HT-29 (cell line): ENCODE measurements around the gene ROR2. TPM values are rescaled to one million over a fixed set of nuclear protein-coding genes. Genes with fewer than 3 reads are reported as not detected.

Source experiments
- DNase-seq: peaks from one replicate; pipeline ENCODE4 v3.0.0-alpha.2; 2015; ENCODE audit warnings: low spot score
- total RNA-seq: library from RNA; depleted of rRNA; stranded (reverse); fragments of >200 nt; shearing (Covaris generic); gene quantifications from 2 replicates; pipeline ENCODE4 v1.2.3, GENCODE V29; 2014

The ROR2 gene
- total RNA-seq, 1 experiment from 2014 or later: not detected

DNA sequence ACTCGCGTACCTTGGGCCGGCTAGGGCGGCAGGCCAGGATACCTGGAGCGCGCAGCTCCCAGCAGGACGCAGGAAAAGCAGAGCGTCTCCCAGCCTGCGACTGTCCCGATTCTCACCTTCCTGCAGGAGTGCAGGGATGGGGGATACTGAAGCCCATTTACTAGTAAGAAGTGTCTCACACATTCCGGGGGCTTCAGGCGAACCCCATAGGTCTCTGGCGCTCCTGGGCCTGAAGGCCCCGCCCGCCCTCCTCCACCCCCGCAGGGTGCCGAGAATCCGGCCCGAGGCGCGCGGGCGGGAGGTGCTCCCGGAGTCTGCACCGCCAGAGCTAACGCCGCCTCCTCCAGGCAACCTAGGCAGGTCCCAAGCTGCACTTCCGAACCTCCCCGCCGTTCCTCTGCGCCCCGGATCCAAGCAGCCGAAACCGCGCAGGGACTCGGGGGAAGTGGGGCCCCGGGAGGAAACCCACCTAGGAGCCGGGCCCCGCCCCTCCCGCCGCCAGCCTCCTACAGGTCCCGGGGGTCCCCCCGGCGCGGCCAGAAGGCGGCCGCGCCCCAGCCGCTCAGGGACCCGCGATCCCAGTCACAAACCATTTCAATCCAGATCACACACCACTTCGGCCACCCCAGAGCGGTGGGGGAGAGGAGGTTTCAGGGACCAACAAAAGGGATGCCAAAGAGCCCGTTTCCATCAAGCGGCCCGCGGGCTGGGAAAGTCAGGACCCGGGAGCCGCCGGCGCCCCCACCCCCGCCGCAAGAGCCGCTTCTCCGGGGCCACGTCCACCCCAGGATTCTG is 1.2 kb downstream of the ROR2 start:
- DNase-seq: no peak

DNA sequence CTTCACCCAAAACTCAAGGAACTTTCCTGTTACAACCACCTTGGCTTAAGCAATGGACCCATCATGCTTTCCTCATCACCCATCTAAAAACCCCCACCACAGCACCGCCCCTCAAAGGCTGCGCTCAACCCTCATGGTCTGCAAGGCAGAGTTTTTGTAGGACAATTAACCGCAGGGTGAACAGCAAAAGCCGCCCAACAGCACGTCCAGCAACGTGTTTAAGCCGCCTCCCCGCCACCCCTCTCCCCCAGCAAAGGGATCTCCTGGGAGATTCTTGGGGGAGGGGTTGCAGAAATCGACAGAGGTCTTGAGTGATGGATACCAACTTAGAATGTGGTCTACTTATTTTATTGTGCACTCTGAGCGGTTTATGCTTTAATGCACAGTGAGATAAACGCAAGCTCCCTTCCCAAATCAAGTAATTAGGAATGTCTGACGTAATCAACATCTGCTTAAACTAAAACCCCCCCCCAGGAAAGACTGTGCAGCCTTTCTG is 1.9 kb downstream of the ROR2 start:
- no peak for DNase-seq

DNA sequence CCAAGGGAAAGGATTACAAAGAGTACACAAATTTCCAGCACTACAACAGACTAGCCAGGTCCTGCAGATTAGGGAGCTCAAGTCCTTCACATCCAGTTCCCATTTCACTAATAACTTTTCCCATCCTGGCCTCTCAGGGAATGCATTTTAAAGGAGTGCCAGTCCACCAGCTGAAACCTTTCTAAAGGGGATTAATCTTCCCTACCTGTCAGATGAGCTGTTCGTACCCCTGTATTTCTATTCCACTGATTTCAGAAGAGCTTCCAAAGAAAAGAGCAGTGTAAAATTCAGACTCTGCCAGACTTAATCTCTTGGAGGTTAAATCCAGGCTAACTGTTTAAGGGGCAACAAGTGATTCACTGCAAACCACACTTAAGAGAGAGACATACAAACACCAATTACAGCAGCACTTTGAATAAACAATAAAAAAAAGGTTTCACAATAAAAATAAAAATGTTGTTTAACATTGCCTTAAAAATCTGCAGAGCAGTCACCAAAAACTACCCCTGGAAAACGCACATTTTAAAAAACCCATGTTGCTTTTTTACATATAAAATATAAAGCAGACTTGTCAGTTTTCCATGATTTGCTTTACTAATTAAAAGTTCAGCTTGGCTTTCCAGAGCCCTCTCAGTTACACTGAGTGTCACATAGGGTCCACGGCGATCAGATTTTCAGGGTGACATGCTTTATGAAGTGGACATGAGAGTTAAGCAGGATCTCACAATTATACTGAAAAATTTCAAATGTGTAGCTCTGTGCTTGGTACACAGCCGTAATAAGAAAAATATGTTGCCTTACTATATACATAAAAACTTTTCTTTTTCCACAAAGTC is 3.2 kb downstream of the ROR2 start:
- DNase-seq: no peak

DNA sequence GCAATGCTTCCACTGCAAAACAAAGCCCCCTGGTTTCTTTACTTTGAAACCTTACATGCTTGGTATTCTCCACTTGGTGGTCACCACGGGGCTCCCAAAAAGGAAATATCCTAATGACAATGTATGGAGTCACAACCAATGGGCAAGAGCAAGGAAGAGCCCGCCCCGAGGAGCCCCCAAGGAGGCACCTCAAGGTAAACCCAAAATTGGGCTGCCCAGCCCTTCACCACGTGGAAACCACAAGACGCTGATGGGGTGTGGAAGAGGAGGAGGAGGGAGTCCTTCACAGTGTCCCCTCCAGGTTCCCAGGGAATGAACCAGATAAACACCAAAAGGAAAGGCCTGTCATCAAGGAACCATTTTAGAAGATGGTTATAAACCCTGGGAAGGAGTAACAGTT is 3.8 kb downstream of the ROR2 start:
- DNase-seq: no peak

DNA sequence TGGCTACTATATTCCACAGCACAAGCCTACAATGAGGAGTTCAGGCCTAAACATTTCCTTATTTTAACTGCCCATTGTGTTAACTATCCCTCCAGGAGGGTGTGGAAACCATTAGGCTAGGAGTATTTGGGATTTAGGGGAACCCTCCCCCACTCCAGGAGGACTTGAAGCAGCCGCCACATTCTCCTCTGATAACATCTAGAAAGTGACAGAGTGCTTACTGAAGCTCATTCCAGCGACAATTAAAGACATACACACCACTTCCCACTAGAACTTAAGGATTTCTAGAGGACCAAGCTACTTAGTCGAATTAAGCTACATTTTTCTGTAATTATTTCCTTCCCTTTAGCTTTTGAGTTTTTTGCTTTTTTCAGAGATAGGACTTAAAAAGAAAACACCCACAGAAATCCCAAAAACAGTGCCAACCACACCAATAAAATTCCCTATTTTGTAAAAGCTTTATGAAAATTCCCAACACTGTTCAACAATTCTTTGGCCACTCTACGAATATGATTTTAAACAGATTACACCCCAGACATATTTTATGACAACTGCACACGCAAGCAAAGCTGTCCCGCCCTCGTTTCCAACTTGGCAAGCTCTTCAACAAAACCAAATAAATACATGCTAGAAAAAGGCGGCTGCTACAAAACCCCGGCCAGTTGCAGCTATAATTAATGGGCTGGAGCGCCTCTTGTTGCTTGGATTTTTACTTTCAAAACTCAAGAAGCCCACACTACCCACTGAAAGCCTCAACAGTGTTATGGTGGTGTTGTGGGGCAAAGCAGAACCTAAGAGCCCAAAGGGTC is 4.5 kb downstream of the ROR2 start:
- no peak for DNase-seq

DNA sequence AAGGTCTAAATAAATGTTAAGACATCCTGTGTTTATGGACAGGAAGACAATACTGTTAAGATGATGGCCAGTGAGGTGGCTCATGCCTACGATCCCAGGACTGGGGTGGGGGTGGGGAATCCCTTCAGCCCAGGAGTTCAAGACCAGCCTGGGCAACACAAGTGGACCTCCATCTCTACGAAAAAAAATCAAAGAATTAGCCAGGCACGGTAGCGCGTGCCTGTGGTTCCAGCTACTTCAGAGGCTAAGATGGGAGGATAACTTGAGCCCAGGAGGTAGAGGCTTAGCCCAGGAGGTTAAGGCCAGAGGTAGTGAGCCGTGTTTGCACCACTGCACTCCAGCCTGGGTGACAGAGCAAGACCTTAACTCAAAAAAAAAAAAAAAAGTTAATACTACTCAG is 5.3 kb downstream of the ROR2 start:
- no peak for DNase-seq

DNA sequence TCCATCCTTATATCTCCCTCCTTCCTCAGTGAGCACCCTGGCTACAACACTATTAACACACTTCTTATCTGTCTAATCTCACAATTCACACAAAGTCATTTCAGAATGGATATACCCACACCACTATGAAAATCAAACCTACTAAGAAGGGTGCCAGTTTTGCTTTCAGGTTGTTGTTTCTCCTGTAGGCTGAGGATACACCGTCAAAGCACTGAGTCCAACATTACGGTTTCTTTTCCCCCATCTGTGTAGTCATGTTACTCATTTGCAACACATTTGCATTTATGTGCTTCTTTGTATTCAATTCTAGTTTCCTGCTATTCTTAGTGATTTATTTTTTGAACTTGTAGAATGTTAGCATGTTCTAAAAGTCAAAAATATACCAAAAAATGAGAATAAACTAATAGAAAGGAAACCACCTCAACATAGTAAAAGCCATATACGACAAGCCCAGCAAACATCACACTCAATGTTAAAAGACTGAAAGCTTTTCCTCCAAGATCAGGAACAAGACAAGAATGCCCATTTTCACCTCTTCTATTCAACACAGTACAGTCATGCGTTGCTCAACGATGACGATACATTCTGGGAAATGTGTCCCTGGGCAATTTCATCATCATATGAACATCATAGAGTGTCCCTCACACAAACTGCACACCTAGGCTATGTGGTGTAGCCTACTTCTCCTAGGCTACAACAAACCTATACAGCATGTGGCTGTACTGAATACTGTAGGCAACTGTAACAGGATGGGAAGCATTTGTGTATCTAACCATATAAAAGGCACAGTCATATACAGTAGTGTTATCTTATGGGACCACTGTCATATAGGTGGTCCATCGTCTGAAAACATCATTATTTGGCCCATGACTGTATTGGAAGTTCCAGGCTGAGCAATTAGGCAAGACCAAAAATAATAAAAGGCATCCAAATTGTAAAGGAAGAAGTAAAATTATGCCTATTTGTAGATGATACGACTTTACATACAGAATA is 6.3 kb downstream of the ROR2 start:
- no peak for DNase-seq

DNA sequence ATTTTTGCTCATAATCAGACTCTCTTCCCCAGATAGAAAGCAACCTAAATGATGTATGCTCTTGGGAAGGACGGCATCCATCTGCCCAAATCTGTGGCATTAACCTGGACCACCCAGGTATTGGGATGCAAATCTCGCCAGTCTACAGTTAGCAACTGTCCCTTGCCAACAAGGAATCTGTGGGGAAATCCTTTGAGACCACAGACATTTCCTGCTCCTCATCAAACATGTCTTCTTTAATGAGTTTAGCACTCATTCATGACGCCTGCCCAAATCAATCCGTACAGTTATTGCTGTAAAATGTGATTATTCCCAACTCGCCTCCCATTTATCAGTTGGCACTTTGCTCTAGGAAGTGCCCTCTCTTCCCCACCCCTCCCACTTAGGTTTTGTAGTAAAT is 7.8 kb downstream of the ROR2 start:
- DNase-seq: no peak

DNA sequence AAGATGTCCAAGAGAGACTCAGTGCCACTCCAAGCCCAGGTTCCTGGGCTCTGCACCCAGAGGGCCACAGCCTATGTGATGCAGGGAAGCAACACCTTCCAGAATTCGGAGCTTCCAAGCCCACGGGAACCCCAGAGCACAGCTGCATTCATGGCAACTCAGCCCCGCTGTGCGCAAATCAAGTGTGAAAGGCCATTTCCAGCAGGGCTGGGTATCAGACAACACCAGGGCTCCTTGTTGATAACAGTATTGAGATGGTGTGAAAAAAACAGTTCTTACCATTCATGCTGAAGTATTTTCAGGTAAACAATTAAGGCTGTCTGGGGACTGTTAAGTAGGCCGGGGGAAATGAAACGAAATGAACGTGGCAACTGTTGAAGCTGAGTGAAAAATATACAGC is 10.1 kb downstream of the ROR2 start:
- DNase-seq: no peak

DNA sequence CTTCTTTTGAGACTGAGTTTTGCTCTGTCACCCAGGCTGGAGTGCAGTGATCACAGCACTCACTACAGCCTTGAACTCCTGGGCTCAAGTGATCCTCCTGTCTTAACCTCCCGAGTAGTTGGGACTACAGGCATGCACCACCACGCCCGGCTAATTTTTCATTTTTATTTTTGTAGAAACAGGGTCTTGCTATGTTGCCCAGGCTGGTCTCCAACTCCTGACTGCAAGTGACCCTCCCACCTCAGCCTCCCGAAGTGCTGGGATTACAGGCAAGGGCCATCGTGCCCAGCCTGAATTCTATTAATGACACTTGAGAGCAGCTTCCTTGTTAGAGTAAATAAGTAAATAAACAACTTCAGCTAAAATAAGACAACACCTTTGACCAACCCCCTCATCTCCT is 12.3 kb downstream of the ROR2 start:
- DNase-seq: no peak

DNA sequence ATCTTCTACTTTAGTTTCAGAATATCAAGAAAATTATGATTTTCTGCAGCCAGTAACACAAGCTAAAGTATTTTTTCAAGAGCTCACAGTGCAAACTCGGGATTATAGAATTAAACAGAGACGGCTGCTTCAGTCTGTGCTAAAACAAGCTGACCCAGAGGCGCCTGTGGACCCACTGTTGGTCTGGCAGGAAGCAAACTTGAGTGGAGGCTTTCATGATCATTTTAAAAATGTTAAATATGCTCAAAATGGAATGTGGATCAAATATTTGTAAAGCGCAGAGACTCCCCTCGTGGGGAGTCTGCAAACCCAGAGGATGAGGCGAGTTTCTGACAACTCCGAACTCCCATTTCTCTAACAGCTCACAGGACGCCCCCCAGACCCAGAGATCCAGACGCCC is 13.0 kb downstream of the ROR2 start:
- no peak for DNase-seq

DNA sequence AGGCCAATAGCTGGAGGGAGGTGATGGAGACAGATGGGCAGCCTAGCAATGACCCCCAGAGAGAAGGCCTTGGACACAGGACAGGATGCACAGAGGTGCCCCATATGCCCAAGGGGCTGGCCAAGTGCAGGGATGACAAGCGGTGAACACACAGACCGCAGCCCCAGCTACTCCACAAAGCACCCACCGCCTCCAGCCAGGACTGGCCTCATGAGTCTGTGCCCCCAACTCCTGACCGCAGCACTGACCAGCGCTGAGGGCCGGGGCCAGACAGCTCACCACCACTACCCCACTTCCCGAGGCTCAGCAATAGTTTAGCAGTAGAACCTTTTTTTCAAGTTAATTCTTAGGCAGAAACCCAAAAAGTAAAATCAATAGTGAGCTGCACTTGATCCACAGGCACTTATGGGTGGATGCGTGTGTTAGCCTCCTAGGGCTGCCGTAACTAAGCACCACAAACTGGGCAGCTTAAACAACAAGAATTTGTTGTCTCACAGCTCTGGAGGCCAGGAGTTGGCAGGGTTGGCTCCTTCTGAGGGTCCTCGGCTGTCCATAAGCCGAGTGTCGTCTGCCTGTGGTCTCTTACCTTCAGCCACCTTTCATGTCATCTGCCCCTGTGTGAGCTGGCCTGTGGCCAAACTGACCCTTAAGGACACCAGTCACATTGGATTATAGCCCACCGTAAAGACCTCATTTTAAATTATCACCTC is 14.1 kb downstream of the ROR2 start:
- DNase-seq: no peak

DNA sequence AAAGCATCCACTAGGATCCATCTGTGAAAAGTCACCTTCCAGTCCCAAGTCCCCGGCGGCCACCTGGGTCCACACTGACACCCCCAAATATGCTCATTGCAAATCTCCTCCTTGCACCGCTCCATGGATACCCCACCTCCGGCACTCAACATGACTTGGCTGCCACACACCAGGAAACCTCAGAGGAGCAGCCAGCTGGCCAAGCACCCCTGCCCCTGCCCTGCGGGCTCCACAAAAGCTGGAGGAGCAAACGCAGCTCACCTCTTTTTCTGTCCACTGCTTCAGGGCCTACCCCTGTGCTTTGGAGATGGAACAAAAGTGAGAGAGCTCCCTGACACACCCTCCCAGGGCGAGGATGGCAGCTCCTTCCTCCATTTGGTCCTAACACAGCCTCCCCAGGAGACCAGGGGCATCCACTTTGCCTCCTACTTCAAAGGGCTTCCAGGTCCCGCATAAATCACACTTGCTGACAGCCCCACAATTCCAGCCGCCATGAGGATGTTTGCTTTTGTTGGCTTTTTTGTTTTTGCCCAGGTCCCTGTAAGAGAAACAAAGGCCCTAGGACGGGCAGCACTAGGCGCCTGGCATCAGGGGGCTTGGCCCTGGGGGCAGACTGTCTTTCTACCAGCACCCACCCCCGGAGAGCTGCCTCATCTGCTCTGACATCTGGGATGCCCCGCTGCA is 14.8 kb downstream of the ROR2 start:
- no peak for DNase-seq

DNA sequence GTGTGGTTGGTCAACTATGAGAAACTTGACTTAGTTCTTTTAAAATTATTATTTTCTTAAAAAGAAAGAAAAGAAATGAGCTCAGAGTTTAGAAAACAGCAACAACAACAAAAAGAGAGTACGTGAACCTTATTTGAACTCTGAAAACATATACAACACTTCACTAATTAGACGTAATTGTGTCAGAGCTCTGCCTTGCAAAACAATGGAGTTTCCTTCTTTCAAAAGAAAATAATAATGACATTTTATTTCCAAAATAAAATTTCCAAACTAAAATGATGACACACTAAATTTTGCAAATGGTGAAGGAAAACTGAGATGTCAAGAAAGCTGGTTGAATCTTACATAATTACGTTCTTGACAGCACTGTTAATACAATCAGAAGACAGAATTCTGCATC is 15.4 kb downstream of the ROR2 start:
- DNase-seq: no peak

DNA sequence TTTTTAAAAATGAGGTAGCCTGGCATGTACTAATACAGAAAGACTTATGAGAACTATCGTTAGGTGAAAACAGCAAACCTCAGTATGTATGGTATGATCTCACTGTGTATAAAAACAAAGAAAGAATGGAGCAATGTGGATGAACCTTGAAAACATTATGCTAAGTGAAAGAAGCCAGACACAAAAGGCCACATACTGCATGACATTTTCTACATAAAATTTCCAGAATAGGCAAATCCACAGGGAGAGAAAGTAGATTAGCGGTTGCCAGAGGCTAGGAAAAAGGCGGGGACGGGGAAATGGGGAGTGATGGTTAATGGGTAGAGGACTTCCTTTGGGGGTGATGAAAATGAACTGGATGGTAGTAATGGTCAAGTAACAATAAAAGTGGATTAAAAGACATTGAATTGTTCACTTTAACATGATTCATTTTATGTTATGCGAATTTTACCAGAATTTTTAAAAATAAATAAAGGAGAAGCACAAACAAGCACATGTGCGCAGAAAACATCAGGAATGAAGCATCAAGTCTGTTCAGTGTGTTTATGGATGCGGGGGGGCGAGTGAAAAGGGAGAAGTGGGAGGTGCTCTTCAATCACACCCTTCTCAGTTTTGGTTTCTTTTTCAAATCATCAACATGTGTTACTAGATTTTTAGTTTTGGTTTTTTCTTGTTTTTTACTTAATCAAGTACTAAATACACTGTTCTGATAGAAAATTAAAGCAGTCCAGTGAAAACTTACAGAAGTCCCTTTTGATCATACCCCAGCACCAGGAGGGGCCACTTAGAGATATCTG is 16.3 kb downstream of the ROR2 start:
- DNase-seq: no peak

DNA sequence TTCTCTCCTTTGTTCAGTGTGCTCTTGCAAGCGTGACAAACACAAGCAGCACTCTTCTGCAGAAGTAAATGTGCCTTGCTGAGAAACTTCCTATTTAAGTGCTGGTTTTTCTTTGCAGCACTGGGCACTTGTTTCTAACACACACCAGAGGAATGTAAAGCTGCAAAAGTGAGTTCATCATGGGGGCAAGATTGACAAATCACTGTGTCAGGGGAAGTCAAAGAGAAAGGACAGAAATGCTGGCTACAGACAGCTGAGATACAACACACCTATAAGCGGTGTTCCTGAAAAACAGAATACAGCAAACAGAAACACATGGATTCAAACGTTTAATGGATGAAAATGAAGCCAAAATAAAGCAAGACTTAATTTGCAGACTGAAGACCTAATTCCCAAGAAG is 19.6 kb downstream of the ROR2 start:
- DNase-seq: no peak

DNA sequence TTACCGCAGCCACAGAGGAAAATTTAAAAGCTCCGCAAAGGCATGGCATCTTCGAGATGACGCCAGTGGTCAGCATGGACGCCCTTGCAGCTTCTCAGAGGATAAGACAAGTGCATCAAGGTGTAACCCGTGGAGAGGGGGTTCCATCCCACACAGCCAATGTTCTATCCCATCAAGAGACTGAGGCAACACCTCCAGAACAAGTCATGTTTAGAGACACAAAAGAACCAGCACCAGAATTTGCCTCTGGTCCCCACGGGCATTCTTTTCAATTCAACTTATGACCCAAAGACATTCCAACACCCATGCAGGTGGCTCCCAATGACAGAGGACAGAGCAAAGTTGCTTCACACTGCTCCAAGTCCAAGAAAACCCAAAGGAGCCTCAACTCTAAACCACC is 20.7 kb downstream of the ROR2 start:
- no peak for DNase-seq

DNA sequence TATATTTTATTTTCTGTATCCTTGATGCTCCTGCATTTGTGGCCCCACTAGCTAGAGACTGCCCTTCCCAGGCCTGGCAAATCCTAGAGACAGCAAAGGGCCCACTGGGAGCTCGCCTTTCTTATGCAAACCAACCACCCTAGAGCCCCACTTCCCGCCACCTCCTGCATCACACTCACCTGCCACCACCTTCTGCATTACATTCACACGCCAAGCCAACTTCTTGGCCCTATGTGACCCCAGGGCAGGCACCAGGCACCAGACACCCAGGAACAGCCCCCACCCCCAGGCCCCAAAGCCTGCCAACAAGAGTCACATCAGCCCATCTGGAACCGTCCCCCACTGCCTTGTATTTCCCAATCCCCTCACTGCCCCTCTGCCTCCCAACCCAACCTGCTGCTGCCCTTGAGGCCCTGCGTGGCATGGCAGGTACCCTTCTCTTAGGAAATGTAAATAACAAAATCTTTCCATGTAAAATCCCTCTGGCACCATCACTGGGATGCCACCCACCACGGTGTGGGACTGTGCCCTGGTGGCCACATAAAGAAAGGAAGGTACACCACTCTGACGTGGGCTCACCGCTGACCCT is 22.0 kb downstream of the ROR2 start:
- DNase-seq: no peak
